H1 (cell line): ENCODE measurements around the gene AQP6. TPM values are rescaled to one million over a fixed set of nuclear protein-coding genes. Genes with fewer than 3 reads are reported as not detected.
A peak's percentile ranks its signal among the peaks of the same experiment; 100 is the strongest.

ENCODE experiments used
- CTCF ChIA-PET: fragments of 300-600 bp; sonication (Branson Sonifier 250); formaldehyde crosslinking; loops from one replicate; lab custom pipeline; 2021; ENCODE audit not compliant: partially characterized antibody; lab: Charles Lee
- POLR2A ChIA-PET: fragments of 300-600 bp; sonication (Branson Sonifier 250); formaldehyde crosslinking; loops from one replicate; lab custom pipeline; 2021; ENCODE audit warnings: inconsistent platforms; ENCODE audit not compliant: partially characterized antibody; lab: Charles Lee
- DNase-seq, 2 experiments: peaks; one replicate each; pipeline versions ENCODE4 v3.0.0 to v3.0.0-alpha.2; 2010 to 2022; ENCODE audit warnings: low spot score in 2 of 2, low read depth in 1 of 2, mixed read lengths in 1 of 2
- FAIRE-seq: peaks from 2 replicates; lab custom pipeline; 2011; peaks lifted over from hg19 to GRCh38; lab: Jason Lieb, UNC
- H2AFZ ChIP-seq: 2 replicates; pipeline ENCODE4 v1.8.1; 2012; ENCODE audit warnings: low read length, inconsistent platforms
- H2AK5ac ChIP-seq: 2 replicates; pipeline ENCODE4 v1.6.1; 2013; ENCODE audit warnings: low read depth, low read length
- H2BK120ac ChIP-seq: replicated peaks from 2 replicates; pipeline ENCODE3; 2013; ENCODE audit warnings: low read depth, low read length, inconsistent platforms
- H2BK12ac ChIP-seq: 2 replicates; pipeline ENCODE4 v1.6.1; 2013; ENCODE audit warnings: low read depth, low read length
- H2BK15ac ChIP-seq: 2 replicates; pipeline ENCODE4 v1.6.1; 2013; ENCODE audit warnings: low read length
- H2BK20ac ChIP-seq: 2 replicates; pipeline ENCODE4 v1.6.1; 2013; ENCODE audit warnings: low read length
- H2BK5ac ChIP-seq: 2 replicates; pipeline ENCODE4 v1.6.1; 2013; ENCODE audit warnings: low read depth, low read length
- H3K14ac ChIP-seq: 2 replicates; pipeline ENCODE4 v1.6.1; 2013; ENCODE audit warnings: inconsistent platforms; ENCODE audit not compliant: insufficient read length
- H3K18ac ChIP-seq: 2 replicates; pipeline ENCODE4 v1.6.1; 2013; ENCODE audit warnings: low read length; ENCODE audit errors: extremely low read depth
- H3K23ac ChIP-seq: 2 replicates; pipeline ENCODE4 v1.6.1; 2013; ENCODE audit warnings: inconsistent platforms; ENCODE audit not compliant: insufficient read length
- H3K23me2 ChIP-seq: 2 replicates; pipeline ENCODE4 v1.6.1; 2013; ENCODE audit warnings: low read depth, low read length
- H3K27ac ChIP-seq: 2 replicates; pipeline ENCODE4 v1.6.1; 2011; ENCODE audit warnings: low read depth, low read length, inconsistent platforms
- H3K27me3 ChIP-seq, 4 experiments: replicated peaks in 1 of 4; 1 replicate in 1 of 4; 2 replicates in 3 of 4; pipeline versions ENCODE4 v1.6.1 to v1.8.1; 2011 to 2013; ENCODE audit warnings: low read length in 3 of 4, mild to moderate bottlenecking in 3 of 4, inconsistent platforms in 2 of 4, mixed read lengths in 2 of 4, moderate library complexity in 1 of 4; ENCODE audit not compliant: control insufficient read depth in 3 of 4, insufficient read depth in 3 of 4; ENCODE audit errors: extremely low read depth in 1 of 4
- H3K36me3 ChIP-seq, 4 experiments: 2 replicates each; pipeline versions ENCODE4 v1.6.1 to v1.8.1; 2011 to 2013; ENCODE audit warnings: mild to moderate bottlenecking in 4 of 4, low read length in 3 of 4, moderate library complexity in 2 of 4, control low read depth in 1 of 4, inconsistent platforms in 1 of 4; ENCODE audit not compliant: insufficient read depth in 4 of 4, control insufficient read depth in 2 of 4
- H3K4ac ChIP-seq: replicated peaks from 2 replicates; pipeline ENCODE3; 2013; ENCODE audit warnings: low read length, low read depth, mixed read lengths, inconsistent platforms; ENCODE audit not compliant: insufficient read length
- H3K4me1 ChIP-seq, 4 experiments: replicated peaks in 1 of 4; 1 replicate in 1 of 4; 2 replicates in 3 of 4; pipeline versions ENCODE4 v1.6.1 to v1.8.1; 2011 to 2013; ENCODE audit warnings: low read length in 3 of 4, inconsistent platforms in 2 of 4, mixed read lengths in 1 of 4; ENCODE audit not compliant: insufficient read depth in 4 of 4, control insufficient read depth in 3 of 4
- H3K4me2 ChIP-seq, 2 experiments: 2 replicates each; pipeline versions ENCODE4 v1.6.1 to v1.8.1; 2011 to 2013; ENCODE audit warnings: low read depth in 2 of 2, low read length in 2 of 2, control low read depth in 1 of 2, inconsistent platforms in 1 of 2, mild to moderate bottlenecking in 1 of 2; ENCODE audit not compliant: insufficient read depth in 1 of 2
- H3K4me3 ChIP-seq, 4 experiments: fragments of 200-600, 300-600 bp in 1 of 4; sonication (generic), shearing (Covaris generic), sonication (Bioruptor Twin) in 1 of 4; 2 replicates each; pipeline versions ENCODE4 v1.5.1 to v1.8.1; 2011 to 2016; ENCODE audit warnings: low read length in 4 of 4, low read depth in 3 of 4, control low read depth in 2 of 4, inconsistent platforms in 2 of 4, mild to moderate bottlenecking in 2 of 4, mixed read lengths in 1 of 4, moderate library complexity in 1 of 4; ENCODE audit not compliant: insufficient read depth in 2 of 4; ENCODE audit errors: extremely low read depth in 1 of 4
- H3K56ac ChIP-seq: replicated peaks from 2 replicates; pipeline ENCODE3; 2013; ENCODE audit warnings: low read depth, mild to moderate bottlenecking, mixed read lengths, low read length, inconsistent platforms; ENCODE audit not compliant: insufficient read length
- H3K79me1 ChIP-seq: 2 replicates; pipeline ENCODE4 v1.6.1; 2013; ENCODE audit warnings: low read depth, low read length, control low read depth
- H3K79me2 ChIP-seq, 2 experiments: 2 replicates each; pipeline versions ENCODE4 v1.6.1 to v1.8.1; 2012 to 2013; ENCODE audit warnings: low read length in 2 of 2, mild to moderate bottlenecking in 2 of 2, inconsistent platforms in 1 of 2; ENCODE audit not compliant: insufficient read depth in 2 of 2, control insufficient read depth in 1 of 2
- H3K9ac ChIP-seq, 4 experiments: replicated peaks in 1 of 4; 1 replicate in 1 of 4; 2 replicates in 3 of 4; pipeline versions ENCODE4 v1.6.1 to v1.8.1; 2011 to 2013; ENCODE audit warnings: low read depth in 3 of 4, low read length in 3 of 4, control low read depth in 2 of 4, mild to moderate bottlenecking in 2 of 4, moderate library complexity in 2 of 4, inconsistent platforms in 1 of 4; ENCODE audit errors: extremely low read depth in 1 of 4
- H3K9me3 ChIP-seq, 2 experiments: 2 replicates each; pipeline versions ENCODE4 v1.6.1 to v1.8.1; 2012 to 2013; ENCODE audit warnings: mild to moderate bottlenecking in 2 of 2, moderate library complexity in 2 of 2, control low read depth in 1 of 2, inconsistent platforms in 1 of 2, low read depth in 1 of 2, low read length in 1 of 2, mixed read lengths in 1 of 2; ENCODE audit not compliant: insufficient read depth in 2 of 2
- H4K20me1 ChIP-seq, 2 experiments: replicated peaks in 1 of 2; 2 replicates each; pipeline versions ENCODE3 to v1.8.1; 2011 to 2013; ENCODE audit warnings: inconsistent platforms in 2 of 2, low read length in 2 of 2, mild to moderate bottlenecking in 1 of 2; ENCODE audit not compliant: insufficient read depth in 2 of 2, control insufficient read depth in 1 of 2
- H4K5ac ChIP-seq: 2 replicates; pipeline ENCODE4 v1.6.1; 2013; ENCODE audit warnings: low read length, low read depth, mixed read lengths, inconsistent platforms; ENCODE audit not compliant: insufficient read length
- H4K8ac ChIP-seq: 2 replicates; pipeline ENCODE4 v1.8.0; 2013; ENCODE audit warnings: mild to moderate bottlenecking, moderate library complexity, low read length, inconsistent platforms; ENCODE audit not compliant: insufficient read depth; ENCODE audit errors: extremely low read depth
- H4K91ac ChIP-seq: replicated peaks from 2 replicates; pipeline ENCODE3; 2013; ENCODE audit warnings: low read length, mixed read lengths, inconsistent platforms; ENCODE audit not compliant: insufficient read length
- POLR2AphosphoS5 ChIP-seq: IDR thresholded peaks from 2 replicates; pipeline ENCODE4 v1.6.1; 2011; ENCODE audit warnings: low read depth, low read length
- WGBS, 2 experiments: shearing (Covaris generic) in 1 of 2; methylation state at CpG; one replicate each; pipeline versions ENCODE4 v1.1.6 to v1.1.7; 2013 to 2015; ENCODE audit warnings: low lambda C conversion rate in 2 of 2, mixed read lengths in 2 of 2, inconsistent platforms in 1 of 2, low coverage in 1 of 2, missing lambda C conversion rate in 1 of 2; ENCODE audit not compliant: insufficient replicate concordance in 2 of 2, insufficient coverage in 1 of 2, insufficient read length in 1 of 2; ENCODE audit errors: extremely low coverage in 1 of 2, missing lambda C conversion rate in 1 of 2; 5-methylcytosine and 5-hydroxymethylcytosine counted together
- polyA plus RNA-seq, 7 experiments: library from polyadenylated mRNA; depleted of rRNA in 3 of 7; stranded (reverse) in 5 of 7; unstranded in 2 of 7; fragments of >200 nt in 5 of 7; fragments of 200-250 nt in 2 of 7; gene quantifications; 1 replicate in 5 of 7; 2 replicates in 1 of 7; 4 replicates in 1 of 7; pipeline versions ENCODE4 v1.2.1 to v1.2.3, GENCODE V29; 2011 to 2013; ENCODE audit warnings: missing spikeins in 2 of 7, mixed read lengths in 2 of 7
- total RNA-seq: library from RNA; stranded (reverse); fragmentation: NEBNext Ultra II Directional; extraction: Animal tissue kit (Norgen Biotek cat#: 25700); gene quantifications from 2 replicates; pipeline ENCODE4 v1.2.1, GENCODE V29; 2021
- TF ChIP-seq, protein P1 (sequence below): IDR thresholded peaks from 2 replicates; pipeline ENCODE4 v1.6.1; 2011; ENCODE audit warnings: low read depth, mild to moderate bottlenecking, low read length; ENCODE audit not compliant: insufficient read depth

AQP6 gene
- total and polyA plus RNA-seq, 2 of the 8 experiments (the other 6 are each of a cell fraction or from before 2014, with no cell fraction given): 0.03 to 0.17 TPM

DNA sequence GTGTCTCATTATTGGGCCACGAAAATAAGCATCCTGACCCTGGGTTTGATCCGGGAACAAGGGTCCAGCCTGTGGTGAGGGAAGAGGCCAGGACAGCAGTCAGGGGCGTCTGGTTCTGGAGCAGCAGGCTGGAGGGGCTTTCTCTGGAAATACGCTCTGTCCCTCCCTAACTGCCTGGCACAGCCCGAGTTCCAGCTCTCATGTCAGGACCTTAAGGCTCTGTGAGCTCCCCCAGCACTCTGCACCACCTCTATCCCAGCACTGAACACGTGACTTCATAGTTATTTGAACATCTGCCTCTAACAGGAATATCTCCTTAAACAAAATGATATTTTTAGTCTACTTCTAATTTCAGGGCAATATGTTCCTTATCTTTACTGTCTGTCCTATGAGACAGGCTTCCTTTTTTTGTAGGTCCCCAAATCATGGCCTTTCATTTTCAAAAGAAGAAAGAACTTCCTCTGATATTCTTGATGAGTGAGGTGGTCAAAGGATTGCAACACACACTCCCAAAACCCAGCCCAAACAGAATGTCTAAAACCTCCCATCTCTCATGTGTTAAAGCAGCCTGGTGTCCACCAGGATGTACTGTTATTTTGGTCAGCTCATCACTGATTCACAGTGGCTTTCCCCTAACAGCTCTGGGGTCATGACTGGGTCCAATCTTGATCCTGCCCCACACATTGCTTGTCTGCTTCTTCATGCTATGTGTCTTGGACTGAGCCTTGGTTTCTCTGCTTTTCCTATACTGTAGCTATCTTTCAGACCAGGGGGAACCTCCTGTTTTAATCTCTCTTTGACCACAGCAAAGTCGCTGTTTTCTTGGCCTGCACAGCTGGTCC is 9.7 kb downstream of the AQP6 start:
- Histone ChIP-seq H2BK12ac (no peak overlapping the region), H2BK20ac (no peak overlapping the region), H3K56ac (peak overlapping the region; percentile 22), H2BK120ac (no peak overlapping the region), H2AFZ (no peak overlapping the region), H4K8ac (no peak overlapping the region), H3K9me3 (no peaks in the 10 kb centered on the region), H3K79me1 (no peaks in the 10 kb centered on the region), H3K9ac (no peak overlapping the region), H2AK5ac (no peak overlapping the region), H2BK15ac (no peak overlapping the region), H3K23ac (no peak overlapping the region), H3K4ac (no peak overlapping the region), H3K27ac (no peak overlapping the region), H3K14ac (no peak overlapping the region), H4K20me1 (peaks cover 0 to 4% of the 10 kb centered on the region in 2 experiments), H4K91ac (no peak overlapping the region), H3K36me3 (0 out of 8 replicates have a peak, but pooled peaks cover 0 to under 1% (median 0%) of the 10 kb centered on the region in 4 experiments), H3K4me3 (no peak overlapping the region), H3K79me2 (no peaks in the 10 kb centered on the region), H3K27me3 (no peaks in the 10 kb centered on the region), H4K5ac (no peak overlapping the region), H3K4me1 (peaks cover 3 to 13% (median 7%) of the 10 kb centered on the region in 4 experiments), H3K23me2 (no peaks in the 10 kb centered on the region), H2BK5ac (no peak overlapping the region), H3K4me2 (no peak overlapping the region), H3K18ac (no peak overlapping the region)
- WGBS, 2 experiments: 92% methylated on average over 7 of the region's 7 CpGs; no CpG with 5 or more reads in 1 of the 2 experiments
- FAIRE-seq: no peak
- CTCF ChIA-PET: interaction anchor here (0.6 to 23.0 kb wide), 13 partner anchors 10 to 211 kb away, joined by 3 to 420 read pairs (median 5); partner anchors contain the start of genes AQP5, AQP6, ASIC1 and SMARCD1
- no peak for DNase-seq
- POLR2A ChIA-PET: interaction anchor here (0.6 to 1.7 kb wide), 5 partner anchors 9 to 217 kb away, joined by 3 to 6 read pairs (median 3); no protein-coding TSS in a partner anchor
- TF ChIP-seq, protein P1, sequence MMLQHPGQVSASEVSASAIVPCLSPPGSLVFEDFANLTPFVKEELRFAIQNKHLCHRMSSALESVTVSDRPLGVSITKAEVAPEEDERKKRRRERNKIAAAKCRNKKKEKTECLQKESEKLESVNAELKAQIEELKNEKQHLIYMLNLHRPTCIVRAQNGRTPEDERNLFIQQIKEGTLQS: no peak
- TF ChIP-seq POLR2AphosphoS5: no peak
